ENCODE results near the gene ASTL.

Gene ASTL

DNA sequence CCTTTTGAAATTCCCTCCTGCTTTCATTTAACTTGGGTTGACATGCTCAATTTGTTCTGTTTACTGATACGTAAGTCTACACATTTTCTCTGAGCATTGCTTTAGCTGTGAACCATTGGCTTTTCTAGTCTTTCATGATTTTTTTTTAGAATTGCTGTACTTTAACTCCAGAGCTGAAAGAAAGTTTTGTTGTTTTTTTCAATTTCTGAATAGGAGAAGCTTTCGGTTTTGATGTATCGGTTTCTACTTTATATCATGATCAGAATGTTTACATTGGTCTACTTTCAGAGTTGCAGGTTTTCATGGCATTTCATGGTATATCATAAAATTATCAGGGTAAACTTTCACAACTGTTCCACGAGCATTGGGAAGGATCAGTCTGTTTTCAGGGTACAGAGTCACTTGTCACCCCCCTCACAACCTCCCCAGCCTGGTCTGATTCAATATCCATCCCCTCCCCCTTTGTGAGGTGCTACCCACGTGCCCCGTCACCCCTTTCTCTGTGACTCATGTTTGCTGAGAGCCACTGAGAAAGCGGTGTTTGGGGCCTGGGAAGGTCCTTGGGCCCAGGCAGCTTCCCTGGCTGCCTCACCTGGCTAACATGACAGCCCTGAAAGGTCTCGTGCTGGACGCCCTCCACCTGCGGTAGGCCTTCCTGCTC, 7.0 kb downstream of the ASTL start:
- in situ Hi-C loops (cut with HindIII; ENCODE audit: low sequenced_read_pairs) = no loop called here

DNA sequence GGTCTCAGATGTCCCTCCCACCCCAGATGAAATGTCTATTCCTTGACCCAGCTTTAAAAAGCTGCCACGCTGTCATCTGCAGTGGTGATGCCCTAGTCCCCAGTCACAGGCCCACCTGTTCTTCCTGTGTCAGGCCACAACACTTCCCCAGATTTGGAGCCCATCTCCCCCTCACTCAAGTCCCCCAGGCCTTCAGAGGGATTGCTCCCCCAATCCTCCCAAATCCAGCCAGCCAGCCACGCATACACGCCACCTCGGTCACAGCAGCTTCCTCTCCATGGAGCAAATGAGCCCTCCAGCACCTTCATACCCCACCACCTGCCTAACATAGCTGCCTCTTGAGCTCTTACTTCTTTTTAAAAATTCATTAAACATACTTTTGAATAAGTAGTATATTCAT, 7.8 kb downstream of the ASTL start:
- in situ Hi-C loops (cut with HindIII; ENCODE audit: low sequenced_read_pairs) = no loop called here

GRCh38 chr2:96129528-96130120, 8.7 kb downstream of the ASTL start:
- in situ Hi-C loops (cut with HindIII; ENCODE audit: low sequenced_read_pairs) = no loop called here

DNA sequence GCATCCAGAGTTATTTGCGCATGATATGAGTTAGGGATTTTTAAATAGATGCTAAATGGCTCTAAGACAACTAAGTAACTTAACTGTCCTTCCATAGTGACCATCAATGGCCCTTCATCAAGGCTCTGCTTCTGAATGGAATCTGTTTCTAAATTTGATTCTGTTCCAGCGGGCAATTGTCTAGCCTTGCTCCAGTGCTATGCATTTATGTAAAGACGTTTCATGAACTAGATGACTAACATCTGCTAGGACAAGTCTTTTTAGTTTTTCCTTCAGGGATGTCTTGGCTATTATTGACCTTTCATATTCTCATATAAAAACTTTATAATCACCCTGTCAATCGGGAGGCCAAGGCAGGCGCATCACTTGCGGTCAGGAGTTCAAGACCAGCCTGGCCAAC, 9.8 kb downstream of the ASTL start:
- in situ Hi-C loops (cut with HindIII; ENCODE audit: low sequenced_read_pairs) = no loop called here

DNA sequence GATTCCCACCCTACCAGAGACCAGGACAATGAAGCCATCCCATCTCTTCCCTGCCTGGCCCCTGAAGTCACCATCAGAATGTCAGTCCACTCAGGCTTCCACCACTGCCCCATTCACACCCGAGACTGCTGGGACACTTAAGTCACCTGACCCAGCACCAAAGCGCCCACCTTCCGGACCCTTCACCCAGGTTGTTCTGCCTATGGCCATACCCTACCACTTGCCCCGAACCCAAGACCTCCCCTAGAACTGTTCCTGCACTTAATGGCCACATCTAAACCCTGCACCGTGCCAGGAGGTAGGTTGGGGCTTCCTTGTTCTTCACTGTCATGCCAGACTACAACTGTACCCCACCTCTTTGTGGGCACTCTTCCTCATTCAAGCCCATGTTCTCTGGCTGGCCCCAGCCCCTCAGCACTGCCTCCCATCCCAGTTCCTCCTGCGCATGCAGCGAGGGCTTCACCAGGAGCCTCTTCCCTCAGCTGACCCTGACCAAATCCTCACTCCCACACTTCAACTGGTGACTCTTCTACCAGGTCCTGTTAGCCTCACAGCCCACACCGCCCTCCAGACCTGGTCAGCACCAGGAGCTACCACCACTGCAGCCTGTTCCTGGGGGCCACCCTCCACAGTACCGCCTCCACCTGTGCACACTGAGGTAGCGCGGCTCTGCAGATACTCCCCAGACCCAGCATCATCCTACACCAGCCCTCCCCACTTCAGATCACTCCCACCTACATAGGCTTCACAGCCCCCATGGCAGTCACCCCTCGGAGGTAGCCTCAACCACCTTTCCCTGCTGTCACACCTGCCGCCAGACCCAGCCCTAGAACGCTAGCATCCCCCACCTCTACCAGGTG, 13.7 kb downstream of the ASTL start:
- in situ Hi-C loops (cut with HindIII; ENCODE audit: low sequenced_read_pairs) = no loop called here

DNA sequence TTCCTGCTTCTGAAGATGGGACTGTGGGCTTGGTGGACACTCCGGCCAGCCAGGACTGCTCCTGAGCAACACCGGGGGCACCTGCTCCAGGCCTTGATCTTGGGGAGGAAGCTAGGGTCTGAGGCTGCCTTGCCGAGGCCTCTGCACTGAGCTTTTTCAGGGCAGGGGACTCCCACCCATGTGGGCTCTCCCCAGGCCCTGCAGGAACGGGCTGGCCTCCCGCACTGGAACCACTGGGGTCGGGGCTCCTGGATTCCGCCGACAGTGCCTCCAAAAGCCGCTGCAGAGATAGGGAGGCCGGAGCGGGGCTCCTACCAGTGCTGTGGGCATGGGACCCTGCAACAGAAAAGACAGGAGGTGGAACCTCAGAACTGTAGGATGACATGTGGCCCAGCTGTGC, 14.4 kb downstream of the ASTL start:
- in situ Hi-C loops (cut with HindIII; ENCODE audit: low sequenced_read_pairs) = no loop called here

GRCh38 chr2:96123290-96123689, 15.0 kb downstream of the ASTL start:
- in situ Hi-C loops (cut with HindIII; ENCODE audit: low sequenced_read_pairs) = no loop called here

DNA sequence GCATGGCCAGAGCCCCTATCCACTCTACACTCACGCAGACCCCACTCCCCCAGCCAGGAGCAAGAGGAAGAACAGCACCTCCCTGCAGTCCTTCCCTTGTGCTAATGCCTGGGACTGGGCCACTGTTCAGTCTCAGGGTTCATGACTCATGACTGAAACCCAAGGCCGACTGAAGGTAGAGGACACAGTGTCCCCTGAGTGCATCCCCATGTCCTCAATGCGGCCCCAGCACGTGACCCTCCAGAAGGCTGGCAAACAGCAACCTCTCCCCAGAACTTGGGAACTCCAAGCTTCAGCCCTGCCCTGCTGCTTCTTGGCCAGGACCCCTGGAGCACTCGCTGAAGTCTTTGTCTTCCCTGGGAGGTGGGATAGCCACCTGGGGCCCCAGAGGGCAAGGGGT, 15.9 kb downstream of the ASTL start:
- in situ Hi-C loops (cut with HindIII; ENCODE audit: low sequenced_read_pairs) = no loop called here

DNA sequence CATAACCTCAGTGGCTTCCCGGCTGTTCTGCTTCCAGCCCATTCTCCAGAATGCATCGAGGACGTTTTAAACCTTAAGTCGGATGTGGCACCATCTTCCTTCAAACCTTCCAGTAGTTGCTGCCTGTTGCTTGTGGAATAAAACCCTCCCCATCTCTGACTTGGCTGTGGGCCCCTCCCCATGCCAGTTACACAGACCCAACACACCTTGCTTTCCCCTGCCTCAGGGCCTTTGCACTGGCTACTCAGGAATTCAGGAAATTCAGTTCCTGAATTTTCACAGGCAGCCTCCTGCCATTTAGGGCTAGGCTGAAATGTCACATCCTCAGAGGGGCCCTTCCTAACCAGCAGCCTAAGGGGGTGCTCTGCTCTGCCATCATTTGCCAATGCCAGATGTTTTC, 16.9 kb downstream of the ASTL start:
- in situ Hi-C loops (cut with HindIII; ENCODE audit: low sequenced_read_pairs) = no loop called here

DNA sequence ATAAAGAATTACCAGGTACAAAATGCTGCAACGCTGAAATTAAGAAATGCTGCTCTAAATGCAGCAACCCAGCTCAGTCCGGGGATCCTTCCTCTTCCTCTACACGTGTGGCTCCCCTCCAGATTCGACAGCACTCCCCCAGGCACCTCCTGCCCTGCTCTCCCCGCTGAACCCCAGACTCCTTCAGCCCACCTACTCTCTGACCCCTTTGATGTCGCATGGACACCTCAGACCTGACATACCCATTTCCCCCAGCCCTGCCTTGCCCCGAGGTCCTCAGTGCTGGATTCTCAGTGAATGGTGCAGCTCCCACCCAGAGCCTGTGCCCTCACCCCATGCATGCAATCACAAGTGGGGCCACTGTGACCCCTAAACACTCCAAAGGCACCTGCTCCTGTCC, 17.3 kb downstream of the ASTL start:
- in situ Hi-C loops (cut with HindIII; ENCODE audit: low sequenced_read_pairs) = no loop called here

DNA sequence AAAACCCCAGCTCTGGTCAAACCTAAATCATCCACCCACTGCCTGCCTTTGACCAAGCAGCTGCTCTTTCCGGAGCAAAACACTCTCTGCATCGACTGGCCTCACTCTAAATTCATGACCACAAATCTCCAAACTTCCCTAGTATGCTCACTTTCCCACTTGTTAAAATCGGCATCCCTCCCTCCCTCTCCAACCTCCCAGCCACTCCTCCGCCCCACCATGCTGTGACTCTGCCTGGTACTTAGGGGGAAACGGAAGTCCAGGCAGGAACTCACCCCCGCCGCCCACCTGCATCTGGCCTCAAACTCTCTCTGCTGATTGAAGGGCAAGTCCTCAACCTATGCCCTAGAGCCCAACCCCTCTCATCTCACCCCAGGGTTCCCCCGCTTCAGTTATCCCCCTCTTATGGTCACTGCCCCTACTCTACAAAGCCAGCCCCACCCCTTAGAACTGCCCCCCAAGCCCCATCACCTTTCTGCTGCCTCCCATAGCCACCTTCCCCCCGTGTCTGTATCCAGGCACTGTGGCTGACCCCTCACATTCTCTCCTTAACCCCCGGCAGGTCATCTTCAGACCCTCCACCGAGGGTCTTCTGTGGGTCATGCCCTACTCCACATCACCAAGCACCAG, 18.1 kb downstream of the ASTL start:
- in situ Hi-C loops (cut with HindIII; ENCODE audit: low sequenced_read_pairs) = no loop called here

GRCh38 chr2:96119389-96119751, 18.9 kb downstream of the ASTL start:
- in situ Hi-C loops (cut with HindIII; ENCODE audit: low sequenced_read_pairs) = no loop called here

DNA sequence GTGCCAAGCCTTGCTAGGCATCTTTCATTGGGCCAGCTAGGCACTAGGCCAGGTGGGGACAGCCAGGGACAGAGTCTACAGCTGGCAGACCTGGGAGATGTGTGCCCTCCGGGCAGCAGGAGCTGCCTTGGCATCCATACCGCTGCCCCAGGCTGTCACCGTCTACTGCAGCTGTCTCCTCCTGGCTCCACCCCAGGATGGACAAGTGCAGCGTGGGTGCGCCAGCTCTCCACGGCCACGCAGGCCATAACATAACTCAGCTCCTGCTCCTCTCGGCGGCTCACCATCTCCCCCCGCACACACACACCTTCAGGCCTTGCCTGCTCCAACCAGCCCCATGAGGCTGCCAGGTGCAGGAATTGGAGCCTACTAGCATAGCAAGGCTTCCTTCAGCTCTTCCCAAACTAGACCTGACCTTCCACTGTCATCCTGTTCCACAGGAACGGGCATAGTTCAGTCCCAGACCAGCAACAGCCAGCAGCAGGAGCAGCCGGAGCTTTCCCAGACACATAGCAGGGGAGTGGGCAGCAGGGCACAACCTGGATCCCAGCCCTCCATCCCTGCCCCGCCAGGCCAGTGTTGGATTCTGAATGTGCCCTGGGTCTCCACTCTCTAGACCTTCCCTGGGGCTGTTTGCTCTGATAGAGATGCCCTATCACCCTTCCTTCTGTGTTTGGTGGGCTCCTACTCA, 19.5 kb downstream of the ASTL start:
- in situ Hi-C loops (cut with HindIII; ENCODE audit: low sequenced_read_pairs) = no loop called here

- in situ Hi-C loops (cut with HindIII; ENCODE audit: low sequenced_read_pairs) = no loop called here
These were observed 20.4 kb downstream of the ASTL start for GRCh38 chr2:96117701-96118588.

- in situ Hi-C loops (cut with HindIII; ENCODE audit: low sequenced_read_pairs) = no loop called here
These were observed 21.3 kb downstream of the ASTL start for GRCh38 chr2:96116879-96117533.

DNA sequence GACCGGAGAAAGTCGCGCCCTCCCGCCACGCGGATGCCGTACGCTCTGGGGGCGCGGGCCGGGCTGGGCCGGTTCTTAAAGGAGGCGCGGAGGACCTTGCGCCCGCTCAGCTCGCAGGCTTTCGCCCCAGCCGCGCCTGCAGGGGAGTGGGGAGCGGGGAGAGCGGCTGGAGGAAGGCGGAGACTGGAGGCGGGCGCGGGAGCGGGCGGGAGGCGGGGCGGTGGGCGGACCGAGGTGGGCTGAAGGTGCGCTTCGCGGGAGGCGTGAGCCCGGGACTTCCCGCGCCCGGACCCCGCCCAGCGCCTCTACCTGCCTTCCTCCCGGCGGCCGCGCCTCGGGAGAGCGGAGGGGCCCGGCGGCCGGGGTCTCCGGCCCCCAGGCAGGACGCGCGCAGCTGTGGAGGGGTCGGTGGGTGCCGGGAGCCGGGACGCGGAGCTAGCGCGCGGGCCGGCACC, 21.9 kb downstream of the ASTL start, which contains the start of gene ADRA2B:
Gene ADRA2B (minus strand): TSS at position 148 of the 455 bp plus-strand sequence. CDS start 422 bp downstream, outside the sequence.
- in situ Hi-C loops (cut with HindIII; ENCODE audit: low sequenced_read_pairs) = no loop called here

GRCh38 chr2:96115631-96116423, 22.5 kb downstream of the ASTL start:
- in situ Hi-C loops (cut with HindIII; ENCODE audit: low sequenced_read_pairs) = no loop called here

- in situ Hi-C loops (cut with HindIII; ENCODE audit: low sequenced_read_pairs) = no loop called here
These were observed 23.3 kb downstream of the ASTL start for GRCh38 chr2:96114903-96115581.

Data from DLD1 (cell line).